Stomach (tissue), 4 donors: ENCODE data around the gene HPGDS.

Source experiments
- CTCF ChIP-seq, 7 experiments: fragments of 450-650 bp in 4 of 7; fragments of 200-600 bp in 3 of 7; sonication (generic) in 3 of 7; IDR thresholded peaks; one replicate each; pipeline ENCODE4 v1.5.1; 2016 to 2019; ENCODE audit warnings: antibody characterized with exemption in 7 of 7, control low read depth in 2 of 7, mild to moderate bottlenecking in 1 of 7
- EP300 ChIP-seq: sonication (generic); formaldehyde crosslinking; IDR thresholded peaks from one replicate; pipeline ENCODE4 v1.6.1; 2017; ENCODE audit warnings: antibody characterized with exemption
- POLR2A ChIP-seq, 4 donors: fragments of 450-650 bp; IDR thresholded peaks; one replicate each; pipeline ENCODE4 v1.6.1; 2016; ENCODE audit warnings: antibody characterized with exemption in 4 of 4, control low read depth in 2 of 4, mild to moderate bottlenecking in 1 of 4, moderate library complexity in 1 of 4
- POLR2AphosphoS5 ChIP-seq, 3 donors: sonication (generic); formaldehyde crosslinking; IDR thresholded peaks; one replicate each; pipeline ENCODE4 v1.6.1; 2016; ENCODE audit warnings: antibody characterized with exemption in 3 of 3

DNA sequence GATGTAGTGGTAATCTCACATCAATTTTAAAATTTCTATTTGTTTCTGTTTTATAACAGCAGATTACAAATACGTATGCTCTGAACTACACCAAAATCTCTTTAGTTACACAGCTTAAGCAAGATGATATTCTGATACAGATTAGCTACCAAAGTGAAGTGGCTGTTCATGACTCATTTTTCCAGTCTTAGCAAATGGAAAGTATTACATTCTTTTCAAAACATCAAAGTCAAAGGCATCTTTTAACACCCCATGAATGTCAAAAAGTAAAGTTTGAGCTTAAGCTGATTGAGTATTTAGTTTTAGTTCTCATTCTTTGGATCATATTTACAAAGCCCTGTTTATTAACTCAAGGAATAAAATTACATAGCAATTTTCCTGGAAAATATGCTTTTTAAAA is 6.6 kb upstream of the HPGDS start:
- TF ChIP-seq CTCF (IDR thresholded peaks at IDR 0.05) (no peak), POLR2A (IDR thresholded peaks at IDR 0.05) (no peak), POLR2AphosphoS5 (IDR thresholded peaks at IDR 0.05) (no peak), EP300 (no peak)
